HG03103 (cell line): ENCODE data around the gene FRMD1.

Experiments
- ATAC-seq: cut with Tn5 transposase; IDR thresholded peaks from one replicate; pipeline ENCODE4 v1.9.1; 2021; ENCODE audit warnings: low read depth; ENCODE audit not compliant: unreplicated experiment

FRMD1 gene

DNA sequence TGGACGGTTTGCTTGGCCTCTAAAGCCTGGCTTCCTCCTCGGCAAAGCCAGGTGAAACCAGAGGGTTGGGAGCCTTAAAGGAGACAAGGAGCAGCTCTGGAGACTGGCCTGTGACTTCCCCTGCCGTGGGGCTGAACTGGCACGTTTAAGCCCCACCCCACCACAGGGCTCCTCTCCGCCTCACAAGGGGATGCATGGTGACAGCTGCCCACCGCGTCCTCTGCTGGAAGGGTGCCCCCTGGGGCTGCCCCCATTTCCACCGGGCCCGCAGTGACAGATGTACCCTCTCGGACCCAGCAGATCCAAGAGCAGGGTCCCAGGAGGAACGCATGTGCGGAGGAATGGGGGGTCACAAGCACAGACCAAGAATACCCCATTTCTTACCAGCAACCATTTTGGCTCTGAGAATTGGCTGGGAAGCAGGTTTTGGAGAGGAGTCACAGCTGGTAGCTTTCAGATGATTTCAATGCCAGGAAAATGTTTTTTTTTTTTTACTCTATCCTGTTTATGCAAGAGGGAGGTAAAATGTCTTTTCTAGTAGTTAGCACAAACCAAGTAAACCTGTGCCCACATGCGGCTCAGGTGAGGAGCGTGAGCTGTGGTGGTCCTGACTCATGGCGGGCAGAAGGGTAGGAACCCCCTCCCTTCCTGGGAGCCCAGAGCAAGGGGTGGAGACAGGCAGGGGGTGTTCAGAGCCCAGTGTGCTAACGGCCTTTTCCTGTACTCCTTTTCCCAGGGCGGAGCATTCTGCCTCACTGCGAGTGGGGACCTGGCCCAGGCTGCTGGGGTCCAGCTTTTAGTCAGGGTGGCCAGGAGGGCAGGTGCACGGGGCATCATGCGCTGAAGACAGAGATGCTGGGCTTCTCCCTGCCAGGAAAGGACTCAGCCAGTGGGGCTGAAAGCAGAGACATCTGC, 33.0 kb downstream of the FRMD1 start:
- no peak for ATAC-seq

- ATAC-seq, result no peak
Observed at GRCh38 chr6:168045141-168045691, 33.8 kb downstream of the FRMD1 start.

- no peak for ATAC-seq
Observed at GRCh38 chr6:168044521-168045130, 34.4 kb downstream of the FRMD1 start.

- ATAC-seq, result no peak
Observed at GRCh38 chr6:168043848-168044415, 35.1 kb downstream of the FRMD1 start.

DNA sequence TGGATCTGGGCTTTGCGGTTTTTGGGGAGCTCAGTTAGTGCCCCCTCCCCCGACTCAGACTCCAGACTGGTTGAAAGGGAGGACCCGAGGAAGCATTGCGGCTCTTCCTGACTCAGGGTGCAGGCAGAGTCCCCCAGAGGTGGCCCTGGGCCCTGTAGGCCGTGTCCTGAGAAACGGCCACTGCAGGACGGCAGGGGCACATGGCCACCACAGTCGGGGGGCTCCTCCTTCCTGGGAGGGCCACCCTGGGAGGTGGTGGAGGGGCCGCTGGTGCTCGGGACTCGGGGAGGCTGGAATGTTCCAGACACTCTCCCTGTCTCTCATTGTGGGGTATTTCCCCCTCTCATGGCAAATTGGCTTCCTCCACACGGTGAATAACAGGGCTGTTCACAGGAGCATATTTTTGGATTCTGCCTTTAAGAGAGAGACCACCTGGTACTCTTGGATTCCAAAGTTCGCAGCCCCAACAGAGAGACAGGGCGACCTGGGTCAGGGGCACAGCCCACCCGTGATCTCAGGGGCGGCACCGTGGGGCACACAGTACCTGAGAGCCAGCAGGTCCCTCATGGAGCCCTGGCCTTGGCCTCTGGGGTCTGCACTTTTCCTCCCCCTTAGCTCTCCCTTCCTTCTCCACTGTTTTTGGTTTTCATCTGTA, 35.7 kb downstream of the FRMD1 start:
- no peak for ATAC-seq

GRCh38 chr6:168042426-168043192, 36.4 kb downstream of the FRMD1 start:
- ATAC-seq, result no peak

GRCh38 chr6:168041928-168042327, 37.1 kb downstream of the FRMD1 start:
- ATAC-seq, result no peak

- ATAC-seq, result no peak
Observed at GRCh38 chr6:168040856-168041496, 38.0 kb downstream of the FRMD1 start.

GRCh38 chr6:168039849-168040248, 39.2 kb downstream of the FRMD1 start:
- ATAC-seq, result no peak

- ATAC-seq, result no peak
Observed at GRCh38 chr6:168039301-168039700, 39.7 kb downstream of the FRMD1 start.

- no peak for ATAC-seq
Observed at GRCh38 chr6:168038576-168039140, 40.4 kb downstream of the FRMD1 start.

GRCh38 chr6:168037856-168038255, 41.2 kb downstream of the FRMD1 start:
- no peak for ATAC-seq

GRCh38 chr6:168037242-168037641, 41.8 kb downstream of the FRMD1 start:
- no peak for ATAC-seq

- ATAC-seq, result no peak
Observed at GRCh38 chr6:168035661-168036545, 43.1 kb downstream of the FRMD1 start.

- no peak for ATAC-seq
Observed at GRCh38 chr6:168035098-168035660, 43.8 kb downstream of the FRMD1 start.

- ATAC-seq, result no peak
Observed at GRCh38 chr6:168034537-168034936, 44.5 kb downstream of the FRMD1 start.

GRCh38 chr6:168033791-168034190, 45.2 kb downstream of the FRMD1 start:
- ATAC-seq, result no peak
